ENCODE results near the gene ACSM4.
"Not testable (repeated sequence)": the region's sequence is repeated elsewhere in the genome, so short reads cannot be mapped to it uniquely, and the experiment has no call there.

The ACSM4 gene

DNA sequence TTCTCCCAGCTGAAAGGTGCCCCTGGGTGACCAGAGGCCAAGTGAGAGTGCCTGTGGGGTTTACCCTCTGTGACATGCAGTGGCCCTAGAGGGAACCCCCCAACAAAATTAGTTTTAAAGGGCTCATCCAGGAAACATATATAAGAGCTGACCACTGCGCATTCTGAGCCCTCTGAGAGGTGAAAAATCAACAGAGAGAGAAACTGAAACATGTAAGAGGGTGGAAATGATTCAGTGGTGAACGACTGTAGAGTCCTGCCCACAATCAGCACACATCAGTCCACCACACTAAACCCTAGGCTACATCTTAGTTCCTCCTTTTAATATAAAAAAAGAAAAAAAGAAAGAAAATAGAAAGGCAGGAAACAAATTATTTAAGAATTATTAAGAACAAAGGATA lies 21.0 kb upstream of the ACSM4 start:
- Histone ChIP-seq H2AFZ (ENCODE audit: low read length) (no peak overlapping the region), H3K9ac (ENCODE audit: low read length) (no peak overlapping the region), H3F3A (ENCODE audit: insufficient read depth, low read length) (no peaks in the 10 kb centered on the region), H3K4me1 (ENCODE audit: low read length) (no peaks in the 10 kb centered on the region), H3K36me3 (replicated peaks; ENCODE audit: insufficient read depth, low read length) (no peaks in the 10 kb centered on the region), H3K9me3 (replicated peaks; ENCODE audit: insufficient read depth, low read length) (no peaks in the 10 kb centered on the region), H3K9me2 (replicated peaks; ENCODE audit: insufficient read depth, low read length) (no peaks in the 10 kb centered on the region), H4K20me1 (ENCODE audit: insufficient read depth, low read length) (no peaks in the 10 kb centered on the region), H3K27me3 (replicated peaks; ENCODE audit: insufficient read depth, low read length) (no peaks in the 10 kb centered on the region), H3K79me2 (ENCODE audit: low read length) (no peaks in the 10 kb centered on the region), H3K27ac (ENCODE audit: low read length) (no peak overlapping the region), H3K4me2 (ENCODE audit: low read depth, low read length) (no peak overlapping the region), H3K4me3 (ENCODE audit: low read length) (no peak overlapping the region)
- no peak for TF ChIP-seq EZH2phosphoT487 (IDR thresholded peaks at IDR 0.05; ENCODE audit: low read length)
- TF ChIP-seq, protein P1, sequence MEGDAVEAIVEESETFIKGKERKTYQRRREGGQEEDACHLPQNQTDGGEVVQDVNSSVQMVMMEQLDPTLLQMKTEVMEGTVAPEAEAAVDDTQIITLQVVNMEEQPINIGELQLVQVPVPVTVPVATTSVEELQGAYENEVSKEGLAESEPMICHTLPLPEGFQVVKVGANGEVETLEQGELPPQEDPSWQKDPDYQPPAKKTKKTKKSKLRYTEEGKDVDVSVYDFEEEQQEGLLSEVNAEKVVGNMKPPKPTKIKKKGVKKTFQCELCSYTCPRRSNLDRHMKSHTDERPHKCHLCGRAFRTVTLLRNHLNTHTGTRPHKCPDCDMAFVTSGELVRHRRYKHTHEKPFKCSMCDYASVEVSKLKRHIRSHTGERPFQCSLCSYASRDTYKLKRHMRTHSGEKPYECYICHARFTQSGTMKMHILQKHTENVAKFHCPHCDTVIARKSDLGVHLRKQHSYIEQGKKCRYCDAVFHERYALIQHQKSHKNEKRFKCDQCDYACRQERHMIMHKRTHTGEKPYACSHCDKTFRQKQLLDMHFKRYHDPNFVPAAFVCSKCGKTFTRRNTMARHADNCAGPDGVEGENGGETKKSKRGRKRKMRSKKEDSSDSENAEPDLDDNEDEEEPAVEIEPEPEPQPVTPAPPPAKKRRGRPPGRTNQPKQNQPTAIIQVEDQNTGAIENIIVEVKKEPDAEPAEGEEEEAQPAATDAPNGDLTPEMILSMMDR (IDR thresholded peaks at IDR 0.05; ENCODE audit: low read length) = no peak
- peak; percentile 22 for DNase-seq

DNA sequence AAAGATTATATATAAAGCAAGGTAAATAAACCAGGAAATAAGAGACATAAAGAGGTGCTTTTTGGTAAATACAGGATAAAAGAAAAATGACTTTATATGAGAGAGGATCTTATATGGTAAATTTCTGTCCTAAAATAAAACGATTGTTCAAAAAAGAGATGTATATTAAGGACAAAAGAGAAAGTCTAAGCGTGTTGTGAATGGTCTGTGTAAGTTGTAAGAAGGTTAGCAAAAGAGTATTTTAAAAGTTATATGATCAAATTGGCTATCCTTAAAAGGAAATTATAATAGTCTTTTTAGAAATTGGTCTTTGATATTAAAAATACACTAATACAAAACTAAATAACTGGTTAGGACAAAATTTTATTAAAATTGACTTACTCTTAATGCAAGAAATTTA lies 14.1 kb upstream of the ACSM4 start:
- Histone ChIP-seq H4K20me1 (ENCODE audit: insufficient read depth, low read length) (no peaks in the 10 kb centered on the region), H3K9me3 (replicated peaks; ENCODE audit: insufficient read depth, low read length) (no peaks in the 10 kb centered on the region), H3K27ac (ENCODE audit: low read length) (no peak overlapping the region), H2AFZ (ENCODE audit: low read length) (no peak overlapping the region), H3K4me1 (ENCODE audit: low read length) (no peaks in the 10 kb centered on the region), H3K9ac (ENCODE audit: low read length) (no peak overlapping the region), H3K4me2 (ENCODE audit: low read depth, low read length) (no peak overlapping the region), H3K9me2 (replicated peaks; ENCODE audit: insufficient read depth, low read length) (no peaks in the 10 kb centered on the region), H3K27me3 (replicated peaks; ENCODE audit: insufficient read depth, low read length) (no peaks in the 10 kb centered on the region), H3K36me3 (replicated peaks; ENCODE audit: insufficient read depth, low read length) (no peaks in the 10 kb centered on the region), H3K4me3 (ENCODE audit: low read length) (no peak overlapping the region), H3K79me2 (ENCODE audit: low read length) (no peaks in the 10 kb centered on the region), H3F3A (ENCODE audit: insufficient read depth, low read length) (no peaks in the 10 kb centered on the region)
- TF ChIP-seq, protein P1 (IDR thresholded peaks at IDR 0.05; ENCODE audit: low read length) = no peak
- TF ChIP-seq EZH2phosphoT487 (IDR thresholded peaks at IDR 0.05; ENCODE audit: low read length) (no peak), EZH2 (optimal IDR thresholded peaks at IDR 0.05; ENCODE audit: low read depth, low read length) (no peak)
- no peak for DNase-seq

DNA sequence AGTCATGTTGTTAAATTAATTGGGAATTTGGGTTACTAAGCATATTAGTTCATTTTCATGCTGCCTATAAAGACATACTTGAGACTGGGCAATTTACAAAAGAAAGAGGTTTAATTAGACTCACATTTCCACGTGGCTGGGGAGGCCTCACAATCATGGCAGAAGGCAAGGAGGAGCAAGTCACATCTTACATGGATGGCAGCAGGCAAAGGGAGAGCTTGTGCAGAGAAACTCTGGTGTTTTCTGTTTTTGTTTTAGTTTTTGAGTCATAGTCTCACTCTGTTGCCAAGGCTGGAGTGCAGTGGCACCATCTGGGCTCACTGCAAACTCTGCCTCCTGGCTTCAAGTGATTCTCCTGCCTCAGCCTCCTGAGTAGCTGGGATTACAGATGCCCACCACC lies 13.3 kb upstream of the ACSM4 start:
- not testable (repeated sequence) for H3K79me2 ChIP-seq (ENCODE audit: low read length); H3K4me1 ChIP-seq (ENCODE audit: low read length); H2AFZ ChIP-seq (ENCODE audit: low read length); H3K4me3 ChIP-seq (ENCODE audit: low read length); H3K4me2 ChIP-seq (ENCODE audit: low read depth, low read length); H3K9ac ChIP-seq (ENCODE audit: low read length); H3F3A ChIP-seq (ENCODE audit: insufficient read depth, low read length); H3K9me2 ChIP-seq (replicated peaks; ENCODE audit: insufficient read depth, low read length); H3K9me3 ChIP-seq (replicated peaks; ENCODE audit: insufficient read depth, low read length); H3K27me3 ChIP-seq (replicated peaks; ENCODE audit: insufficient read depth, low read length); H3K36me3 ChIP-seq (replicated peaks; ENCODE audit: insufficient read depth, low read length); H3K27ac ChIP-seq (ENCODE audit: low read length); DNase-seq; H4K20me1 ChIP-seq (ENCODE audit: insufficient read depth, low read length)

- TF ChIP-seq EZH2 (optimal IDR thresholded peaks at IDR 0.05; ENCODE audit: low read depth, low read length) = no peak
- TF ChIP-seq, protein P1 (IDR thresholded peaks at IDR 0.05; ENCODE audit: low read length) = no peak
- no peak for TF ChIP-seq EZH2phosphoT487 (IDR thresholded peaks at IDR 0.05; ENCODE audit: low read length)
- H3K4me3 ChIP-seq (ENCODE audit: low read length) = no peak overlapping the region
- no peaks in the 10 kb centered on the region for H3K9me2 ChIP-seq (replicated peaks; ENCODE audit: insufficient read depth, low read length)
- H3K27ac ChIP-seq (ENCODE audit: low read length) = no peak overlapping the region
- H3K9ac ChIP-seq (ENCODE audit: low read length) = no peak overlapping the region
- H4K20me1 ChIP-seq (ENCODE audit: insufficient read depth, low read length) = no peaks in the 10 kb centered on the region
- H3K4me2 ChIP-seq (ENCODE audit: low read depth, low read length) = no peak overlapping the region
- H3K79me2 ChIP-seq (ENCODE audit: low read length) = no peaks in the 10 kb centered on the region
- no peak overlapping the region for H2AFZ ChIP-seq (ENCODE audit: low read length)
- no peak for DNase-seq
- no peaks in the 10 kb centered on the region for H3K4me1 ChIP-seq (ENCODE audit: low read length)
- H3K27me3 ChIP-seq (replicated peaks; ENCODE audit: insufficient read depth, low read length) = no peaks in the 10 kb centered on the region
- no peaks in the 10 kb centered on the region for H3K9me3 ChIP-seq (replicated peaks; ENCODE audit: insufficient read depth, low read length)
- no peaks in the 10 kb centered on the region for H3K36me3 ChIP-seq (replicated peaks; ENCODE audit: insufficient read depth, low read length)
- no peaks in the 10 kb centered on the region for H3F3A ChIP-seq (ENCODE audit: insufficient read depth, low read length)
These were observed 11.6 kb upstream of the ACSM4 start for GRCh38 chr12:7292300-7292699.
